HEK293 (cell line): ENCODE data around the gene TEKTIP1.

Experiments
- CTCF ChIA-PET: fragments of 350-600 bp; formaldehyde crosslinking; extraction: SDS; loops from one replicate; lab custom pipeline; 2021; ENCODE audit warnings: antibody characterized with exemption; lab: Yijun Ruan, JAX
- POLR2A ChIA-PET: fragments of 300-600 bp; formaldehyde crosslinking; extraction: SDS; loops from one replicate; lab custom pipeline; 2020; ENCODE audit warnings: antibody characterized with exemption, inconsistent platforms; lab: Yijun Ruan, JAX
- H3K27ac ChIP-seq: fragments of 200-500 bp; sonication (Bioruptor generic); 2 replicates; pipeline ENCODE4 v1.5.1; 2014; ENCODE audit warnings: low read depth, low read length, control low read depth, inconsistent platforms; ENCODE audit errors: extremely low read depth
- H3K36me3 ChIP-seq, 2 experiments: fragments of 200-500 bp in 1 of 2; sonication (Bioruptor generic) in 1 of 2; 1 replicate in 1 of 2; 2 replicates in 1 of 2; pipeline ENCODE4 v1.5.1; 2014 to 2017; ENCODE audit warnings: inconsistent platforms in 2 of 2, low read length in 2 of 2; ENCODE audit not compliant: control insufficient read depth in 2 of 2, insufficient read depth in 1 of 2
- H3K4me1 ChIP-seq: fragments of 200-500 bp; sonication (Bioruptor generic); 2 replicates; pipeline ENCODE4 v1.5.1; 2014; ENCODE audit warnings: mild to moderate bottlenecking, low read length, inconsistent platforms; ENCODE audit not compliant: control insufficient read depth, insufficient read depth
- H3K4me3 ChIP-seq: 2 replicates; pipeline ENCODE4 v1.5.1; 2011; ENCODE audit warnings: low read depth, mild to moderate bottlenecking, control low read depth, low read length, moderate library complexity
- H3K9me3 ChIP-seq: fragments of 200-500 bp; sonication (Bioruptor generic); 2 replicates; pipeline ENCODE4 v1.5.1; 2014; ENCODE audit warnings: low read depth, low read length, inconsistent platforms; ENCODE audit not compliant: control insufficient read depth, insufficient read depth
- KLF8 ChIP-seq: fragments of 450-650 bp; formaldehyde crosslinking; IDR thresholded peaks from 2 replicates; pipeline ENCODE4 v1.5.1; 2016; ENCODE audit warnings: missing biosample characterization, missing genetic modification characterization
- PATZ1 ChIP-seq: fragments of 450-650 bp; formaldehyde crosslinking; IDR thresholded peaks from 2 replicates; pipeline ENCODE4 v1.5.1; 2016; ENCODE audit warnings: missing biosample characterization, missing genetic modification characterization
- ZFHX2 ChIP-seq: fragments of 450-650 bp; formaldehyde crosslinking; conservative IDR thresholded peaks from 2 replicates; pipeline ENCODE4 v1.5.1; 2016; ENCODE audit warnings: missing biosample characterization, missing genetic modification characterization
- ZFP41 ChIP-seq: fragments of 450-650 bp; formaldehyde crosslinking; IDR thresholded peaks from 2 replicates; pipeline ENCODE4 v1.5.1; 2016; ENCODE audit warnings: missing biosample characterization, missing genetic modification characterization, borderline replicate concordance
- ZNF155 ChIP-seq: fragments of 450-650 bp; formaldehyde crosslinking; IDR thresholded peaks from 2 replicates; pipeline ENCODE4 v1.5.1; 2016; ENCODE audit warnings: missing biosample characterization, missing genetic modification characterization
- ZNF175 ChIP-seq: fragments of 450-650 bp; formaldehyde crosslinking; IDR thresholded peaks from 2 replicates; pipeline ENCODE4 v1.5.1; 2016; ENCODE audit warnings: missing biosample characterization, missing genetic modification characterization
- ZNF202 ChIP-seq: fragments of 450-650 bp; formaldehyde crosslinking; IDR thresholded peaks from 2 replicates; pipeline ENCODE4 v1.5.1; 2016; ENCODE audit warnings: missing biosample characterization, missing genetic modification characterization, borderline replicate concordance
- ZNF341 ChIP-seq: fragments of 450-650 bp; formaldehyde crosslinking; IDR thresholded peaks from 2 replicates; pipeline ENCODE4; 2016; ENCODE audit warnings: low read depth, missing biosample characterization, missing genetic modification characterization
- ZNF354C ChIP-seq: fragments of 450-650 bp; formaldehyde crosslinking; IDR thresholded peaks from 2 replicates; pipeline ENCODE4 v1.5.1; 2016; ENCODE audit warnings: missing biosample characterization, missing genetic modification characterization, low read depth, borderline replicate concordance
- ZNF394 ChIP-seq: fragments of 450-650 bp; formaldehyde crosslinking; IDR thresholded peaks from 2 replicates; pipeline ENCODE4 v1.5.1; 2016; ENCODE audit warnings: missing biosample characterization, missing genetic modification characterization, mild to moderate bottlenecking, moderate library complexity, borderline replicate concordance
- ZNF416 ChIP-seq: fragments of 450-650 bp; formaldehyde crosslinking; IDR thresholded peaks from 2 replicates; pipeline ENCODE4 v1.5.1; 2016; ENCODE audit warnings: missing biosample characterization, missing genetic modification characterization
- ZNF423 ChIP-seq: fragments of 450-650 bp; formaldehyde crosslinking; IDR thresholded peaks from 2 replicates; pipeline ENCODE4 v1.5.1; 2016; ENCODE audit warnings: missing biosample characterization, missing genetic modification characterization
- ZNF488 ChIP-seq: fragments of 450-650 bp; formaldehyde crosslinking; IDR thresholded peaks from 2 replicates; pipeline ENCODE4 v1.5.1; 2016; ENCODE audit warnings: missing biosample characterization, missing genetic modification characterization
- ZNF558 ChIP-seq: fragments of 450-650 bp; formaldehyde crosslinking; IDR thresholded peaks from 2 replicates; pipeline ENCODE4 v1.5.1; 2016; ENCODE audit warnings: missing biosample characterization, missing genetic modification characterization
- ZNF639 ChIP-seq: fragments of 450-650 bp; formaldehyde crosslinking; IDR thresholded peaks from 2 replicates; pipeline ENCODE4 v1.5.1; 2016; ENCODE audit warnings: missing biosample characterization, missing genetic modification characterization
- ZNF777 ChIP-seq: fragments of 450-650 bp; formaldehyde crosslinking; IDR thresholded peaks from 2 replicates; pipeline ENCODE4 v1.5.1; 2017; ENCODE audit warnings: missing biosample characterization, missing genetic modification characterization, borderline replicate concordance

The TEKTIP1 gene

GRCh38 chr19:3535235-3535535, 3.8 kb upstream of the TEKTIP1 start:
- no peaks in the 10 kb centered on the region for H3K4me1 ChIP-seq
- no peak overlapping the region for H3K4me3 ChIP-seq
- CTCF ChIA-PET: no interaction called here
- no peak overlapping the region for H3K27ac ChIP-seq
- POLR2A ChIA-PET: no interaction called here
- H3K9me3 ChIP-seq: no peaks in the 10 kb centered on the region
- H3K36me3 ChIP-seq: peaks cover 3 to 70% of the 10 kb centered on the region in 2 experiments; a peak in 2 of 3 replicates
- TF ChIP-seq ZNF202: no peak
- no peak for TF ChIP-seq ZFHX2
- no peak for TF ChIP-seq ZNF155 (tag by site-specific recombination)
- no peak for TF ChIP-seq ZFP41
- no peak for TF ChIP-seq ZNF488 (tag by site-specific recombination)
- TF ChIP-seq ZNF341 (tag by site-specific recombination): no peak
- no peak for TF ChIP-seq ZNF175 (tag by site-specific recombination)
- TF ChIP-seq, all 188 proteins: peak for 0

- H3K4me1 ChIP-seq: no peaks in the 10 kb centered on the region
- no peak overlapping the region for H3K4me3 ChIP-seq
- CTCF ChIA-PET: no interaction called here
- no peak overlapping the region for H3K27ac ChIP-seq
- POLR2A ChIA-PET: no interaction called here
- H3K9me3 ChIP-seq: no peaks in the 10 kb centered on the region
- peaks cover 3 to 66% of the 10 kb centered on the region in 2 experiments; a peak in 2 of 3 replicates for H3K36me3 ChIP-seq
- TF ChIP-seq ZNF777 (tag by site-specific recombination) (no peak), ZNF423 (tag by site-specific recombination) (no peak), PATZ1 (tag by site-specific recombination) (no peak), ZNF416 (tag by site-specific recombination) (no peak)
Observed at GRCh38 chr19:3535563-3535965, 3.4 kb upstream of the TEKTIP1 start.

- CTCF ChIA-PET: no interaction called here
- POLR2A ChIA-PET: no interaction called here
- peaks cover 3 to 62% of the 10 kb centered on the region in 2 experiments; a peak in 2 of 3 replicates for H3K36me3 ChIP-seq
- TF ChIP-seq KLF8 (peak; percentile 54), ZNF354C (tag by site-specific recombination) (no peak), ZNF639 (tag by site-specific recombination) (no peak), ZNF558 (tag by site-specific recombination) (no peak), ZNF394 (tag by site-specific recombination) (no peak)
- H3K4me3 ChIP-seq: no peak overlapping the region
- no peak overlapping the region for H3K27ac ChIP-seq
- H3K9me3 ChIP-seq: no peaks in the 10 kb centered on the region
- H3K4me1 ChIP-seq: no peaks in the 10 kb centered on the region
Observed at GRCh38 chr19:3535981-3536380, 3.0 kb upstream of the TEKTIP1 start.
